Spinal cord (tissue), 10 donors: ENCODE results near the gene ANKS1B. TPM values are rescaled to one million over a fixed set of nuclear protein-coding genes. Genes with fewer than 3 reads are reported as not detected.
A peak's percentile ranks its signal among the peaks of the same experiment; 100 is the strongest.

Source experiments
- DNase-seq, 6 donors: peaks; one replicate each; pipeline versions ENCODE4 v3.0.0 to v3.0.0-alpha.2; 2013 to 2015; ENCODE audit warnings: low spot score in 6 of 6, low read depth in 4 of 6
- H3K27ac ChIP-seq: one replicate; pipeline ENCODE4 v1.5.1; 2013; ENCODE audit warnings: low read depth, low read length, control low read depth
- H3K27me3 ChIP-seq: one replicate; pipeline ENCODE4 v1.6.1; 2013; ENCODE audit warnings: low read length; ENCODE audit not compliant: control insufficient read depth, insufficient read depth
- H3K36me3 ChIP-seq: one replicate; pipeline ENCODE4 v1.6.1; 2013; ENCODE audit warnings: low read length; ENCODE audit not compliant: control insufficient read depth, insufficient read depth
- H3K4me1 ChIP-seq: one replicate; pipeline ENCODE4 v1.6.1; 2013; ENCODE audit warnings: low read length; ENCODE audit not compliant: control insufficient read depth, insufficient read depth
- H3K4me3 ChIP-seq: one replicate; pipeline ENCODE4 v1.5.1; 2013; ENCODE audit warnings: low read depth, low read length, control low read depth
- H3K9me3 ChIP-seq: one replicate; pipeline ENCODE4 v1.6.1; 2013; ENCODE audit warnings: low read length; ENCODE audit not compliant: control insufficient read depth, insufficient read depth
- WGBS: methylation state at CpG from one replicate; pipeline ENCODE4 v1.1.5; 2013; ENCODE audit warnings: missing lambda C conversion rate; ENCODE audit not compliant: insufficient coverage; 5-methylcytosine and 5-hydroxymethylcytosine counted together
- polyA plus RNA-seq, 2 donors: library from polyadenylated mRNA; unstranded; fragments of 120-200 nt; gene quantifications; one replicate each; pipeline ENCODE4 v1.2.1, GENCODE V29; 2013; ENCODE audit not compliant: insufficient read length in 2 of 2
- total RNA-seq, 2 donors: library from RNA; depleted of rRNA in 1 of 2; stranded (reverse); fragments of 120-200 nt in 1 of 2; fragments of >200 nt in 1 of 2; gene quantifications; one replicate each; pipeline versions ENCODE4 v1.2.3 to v1.2.4, GENCODE V29; 2013 to 2014
- donor health status: healthy.

Gene ANKS1B
- total and polyA plus RNA-seq, 4 donors = 89.5 to 131 (median 108) TPM

GRCh38 chr12:99372257-99372920 is 612.3 kb downstream of the ANKS1B start:
- no peak overlapping the region for H3K27ac ChIP-seq
- no peaks in the 10 kb centered on the region for H3K9me3 ChIP-seq
- H3K4me1 ChIP-seq = no peaks in the 10 kb centered on the region
- no peaks in the 10 kb centered on the region for H3K27me3 ChIP-seq
- no peak overlapping the region for H3K4me3 ChIP-seq
- DNase-seq = peak in 1 of 6 donors; percentile 9
- no peaks in the 10 kb centered on the region for H3K36me3 ChIP-seq
- 59% methylated on average over 2 of the region's 3 CpGs for WGBS

- no peak overlapping the region for H3K27ac ChIP-seq
- peak in 1 of 6 donors; percentile 57 for DNase-seq
- 100% methylated on average over 1 of the region's 1 CpG for WGBS
These were observed 614.2 kb downstream of the ANKS1B start for GRCh38 chr12:99370421-99371138.

GRCh38 chr12:99367181-99367580 is 617.6 kb downstream of the ANKS1B start:
- H3K4me3 ChIP-seq = no peak overlapping the region
- H3K27me3 ChIP-seq = no peaks in the 10 kb centered on the region
- no peaks in the 10 kb centered on the region for H3K9me3 ChIP-seq
- peak in 1 of 6 donors; percentile 16 for DNase-seq
- H3K36me3 ChIP-seq = no peaks in the 10 kb centered on the region
- WGBS = no CpG with 5 or more reads among the region's 3 CpGs
- no peak overlapping the region for H3K27ac ChIP-seq
- no peaks in the 10 kb centered on the region for H3K4me1 ChIP-seq

More at GRCh38 chr12:99370421-99371138, 614.2 kb downstream of the ANKS1B start:
- no peaks in the 10 kb centered on the region for H3K36me3 ChIP-seq
- H3K4me3 ChIP-seq = no peak overlapping the region
- no peaks in the 10 kb centered on the region for H3K27me3 ChIP-seq
- no peaks in the 10 kb centered on the region for H3K9me3 ChIP-seq
- H3K4me1 ChIP-seq = no peaks in the 10 kb centered on the region

GRCh38 chr12:99352269-99352668 is 632.5 kb downstream of the ANKS1B start:
- Histone ChIP-seq H3K27me3 (no peaks in the 10 kb centered on the region), H3K36me3 (no peaks in the 10 kb centered on the region), H3K4me1 (no peaks in the 10 kb centered on the region), H3K27ac (no peak overlapping the region), H3K9me3 (no peaks in the 10 kb centered on the region), H3K4me3 (no peak overlapping the region)
- DNase-seq = no peak
- WGBS = no CpG with 5 or more reads among the region's 3 CpGs

- Histone ChIP-seq H3K4me3 (no peak overlapping the region), H3K9me3 (no peaks in the 10 kb centered on the region), H3K27me3 (no peaks in the 10 kb centered on the region), H3K36me3 (no peaks in the 10 kb centered on the region), H3K4me1 (no peaks in the 10 kb centered on the region), H3K27ac (no peak overlapping the region)
- no peak for DNase-seq
These were observed 640.8 kb downstream of the ANKS1B start for GRCh38 chr12:99343960-99344359.

DNA sequence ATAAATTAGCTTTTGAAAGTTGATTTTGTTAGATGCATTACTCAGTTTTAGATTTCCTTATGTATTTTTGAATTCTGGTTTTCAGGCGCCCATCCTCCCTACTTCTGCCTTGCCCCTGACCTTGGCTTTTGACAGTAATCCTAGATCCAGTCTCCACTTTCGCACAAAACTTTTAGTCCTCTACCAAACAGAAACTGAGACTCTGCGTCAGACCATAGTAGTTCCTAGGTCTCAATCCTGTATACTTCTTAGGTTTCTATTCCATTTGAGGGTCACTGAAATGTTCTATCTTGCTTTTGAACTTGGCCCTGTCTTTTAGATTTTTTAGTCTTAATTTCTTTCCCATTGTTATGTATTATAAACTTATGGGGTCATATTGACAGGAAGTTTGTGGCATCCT is 645.1 kb downstream of the ANKS1B start:
- Histone ChIP-seq H3K9me3 (no peaks in the 10 kb centered on the region), H3K27me3 (no peaks in the 10 kb centered on the region), H3K4me3 (no peak overlapping the region), H3K36me3 (peaks cover 3% of the 10 kb centered on the region), H3K4me1 (peaks cover 4% of the 10 kb centered on the region), H3K27ac (no peak overlapping the region)
- WGBS = 100% methylated on average over 2 of the region's 3 CpGs
- DNase-seq = no peak

GRCh38 chr12:99334285-99335056 is 650.3 kb downstream of the ANKS1B start:
- no peaks in the 10 kb centered on the region for H3K27me3 ChIP-seq
- H3K4me1 ChIP-seq = peaks cover 4% of the 10 kb centered on the region
- peaks cover 3% of the 10 kb centered on the region for H3K36me3 ChIP-seq
- 100% methylated on average over 1 of the region's 5 CpGs for WGBS
- H3K9me3 ChIP-seq = no peaks in the 10 kb centered on the region
- H3K4me3 ChIP-seq = no peak overlapping the region
- DNase-seq = peak in 3 of 6 donors; percentile 5 to 63 (median 57)
- no peak overlapping the region for H3K27ac ChIP-seq

DNA sequence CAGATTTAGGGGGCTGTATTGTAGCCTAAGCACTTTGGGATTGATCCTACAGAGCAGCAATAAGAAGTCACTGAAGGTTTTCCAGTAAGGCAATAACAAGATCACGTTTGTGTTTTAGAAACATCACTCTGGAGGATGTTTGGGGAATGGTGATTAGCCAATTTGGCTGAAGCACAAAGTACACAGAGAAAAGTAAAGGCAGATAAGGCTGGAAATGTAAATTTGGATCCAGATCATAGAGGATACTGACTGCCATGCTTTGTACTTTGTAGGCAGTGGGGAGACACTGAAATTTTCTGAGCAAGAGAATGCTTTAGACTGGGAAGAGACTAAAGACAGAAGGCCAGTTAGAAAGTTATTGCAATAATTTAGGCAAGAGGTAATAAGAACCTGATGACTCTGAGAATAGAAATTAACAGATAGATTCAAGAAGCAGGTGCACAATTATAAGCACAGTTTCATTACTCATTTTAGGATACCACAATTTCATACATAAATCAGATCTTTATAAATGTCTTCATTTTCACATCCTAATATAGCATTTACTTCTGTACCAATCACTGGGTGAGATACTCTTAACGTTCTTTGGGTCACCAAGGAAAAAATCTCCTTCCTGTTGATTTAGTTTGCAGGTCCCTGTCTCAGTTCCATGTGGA is 651.7 kb downstream of the ANKS1B start:
- Histone ChIP-seq H3K27me3 (no peaks in the 10 kb centered on the region), H3K9me3 (no peaks in the 10 kb centered on the region), H3K4me3 (no peak overlapping the region), H3K36me3 (no peaks in the 10 kb centered on the region), H3K27ac (no peak overlapping the region), H3K4me1 (no peaks in the 10 kb centered on the region)
- no peak for DNase-seq
- 49% methylated on average over 2 of the region's 2 CpGs for WGBS

DNA sequence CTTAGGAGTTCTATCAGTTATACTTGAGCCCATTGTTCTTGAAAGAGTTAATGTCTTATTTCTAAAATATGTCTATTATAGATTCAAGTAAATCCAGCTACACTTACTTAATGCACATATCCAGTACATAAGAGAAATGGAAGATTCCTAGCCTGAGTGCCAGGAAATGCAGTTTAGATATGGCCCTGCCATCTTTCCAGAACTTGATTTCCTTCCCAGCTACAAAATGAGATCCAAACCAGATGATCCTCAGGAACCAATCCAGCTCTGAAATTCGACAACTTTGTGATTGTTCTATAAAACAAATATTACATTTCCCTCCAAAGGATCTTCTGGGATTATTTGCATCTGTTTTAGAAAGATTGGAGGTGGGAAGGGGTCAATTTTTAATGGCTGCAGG is 654.5 kb downstream of the ANKS1B start:
- no CpG with 5 or more reads among the region's 1 CpG for WGBS
- H3K27me3 ChIP-seq = no peaks in the 10 kb centered on the region
- DNase-seq = peak in 1 of 6 donors; percentile 68
- H3K4me1 ChIP-seq = no peaks in the 10 kb centered on the region
- no peaks in the 10 kb centered on the region for H3K36me3 ChIP-seq
- no peak overlapping the region for H3K27ac ChIP-seq
- H3K9me3 ChIP-seq = no peaks in the 10 kb centered on the region
- no peak overlapping the region for H3K4me3 ChIP-seq
